GM12892 (cell line): Measurements from ENCODE around the gene ITSN1.

Source experiments
- POLR2A ChIP-seq: IDR thresholded peaks from 2 replicates; pipeline ENCODE4 v1.6.1; 2011; ENCODE audit warnings: low read depth, low read length, control low read depth
- POLR2AphosphoS5 ChIP-seq: IDR thresholded peaks from 2 replicates; pipeline ENCODE4 v1.6.1; 2011; ENCODE audit warnings: low read depth, low read length, control low read depth
- TAF1 ChIP-seq: IDR thresholded peaks from 2 replicates; pipeline ENCODE4 v1.6.1; 2011; ENCODE audit warnings: low read depth, mild to moderate bottlenecking, control low read depth, low read length, borderline replicate concordance

DNA sequence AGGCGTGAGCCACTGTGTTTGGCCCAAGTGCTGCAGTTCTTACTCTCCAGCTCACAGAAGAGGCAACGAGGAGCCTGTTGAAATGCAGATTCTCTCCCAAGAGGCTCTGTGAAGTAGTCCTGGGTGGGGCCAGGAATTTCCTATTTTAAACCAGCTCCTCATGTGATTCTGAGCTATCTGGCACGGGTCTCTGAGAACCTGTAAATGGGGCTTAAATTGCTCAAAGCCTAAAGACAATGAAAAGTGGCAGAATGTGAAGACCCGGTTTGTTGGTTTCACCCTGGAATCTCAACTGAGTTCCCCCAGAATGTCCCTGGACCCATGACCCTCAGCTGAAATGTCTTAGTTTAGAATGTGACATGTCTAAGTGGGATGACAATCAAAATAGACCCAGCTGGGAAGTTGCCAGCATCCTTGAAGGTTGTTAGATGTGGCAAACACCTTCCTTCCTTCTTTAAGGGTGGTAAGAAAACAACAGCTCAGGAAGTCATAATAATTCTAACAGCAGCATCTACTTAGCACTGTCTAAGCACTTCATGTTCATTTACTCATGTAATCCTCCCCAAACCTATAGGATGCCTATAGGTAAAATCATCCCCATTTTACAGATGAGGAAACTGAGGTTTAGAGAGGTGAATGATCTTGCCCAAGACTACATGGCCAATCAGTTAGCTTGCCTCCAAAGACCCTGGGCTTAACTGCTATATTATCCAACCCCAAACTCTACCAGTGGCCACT, 294.2 kb downstream of the ITSN1 start:
- no peak for TF ChIP-seq POLR2A
- TF ChIP-seq POLR2AphosphoS5, result no peak
- no peak for TF ChIP-seq TAF1
